Vagina (tissue), 2 donors: ENCODE results near the gene DBH. TPM values are rescaled to one million over a fixed set of nuclear protein-coding genes. Genes with fewer than 3 reads are reported as not detected.

Experiments
- DNase-seq, 2 donors: peaks; one replicate each; pipeline ENCODE4 v3.0.0-alpha.2; 2017; ENCODE audit errors: extremely low spot score in 2 of 2
- H3K27ac ChIP-seq: fragments of 200-600 bp; sonication (generic); one replicate; pipeline ENCODE4 v1.5.1; 2019
- H3K27me3 ChIP-seq: fragments of 200-600 bp; sonication (generic); one replicate; pipeline ENCODE4 v1.5.1; 2019
- H3K36me3 ChIP-seq, 2 donors: fragments of 200-600 bp; sonication (generic); one replicate each; pipeline ENCODE4 v1.5.1; 2017 to 2019
- H3K4me1 ChIP-seq: fragments of 200-600 bp; sonication (generic); one replicate; pipeline ENCODE4 v1.5.1; 2019
- H3K4me3 ChIP-seq, 2 donors: fragments of 200-600 bp; sonication (generic); 1 replicate in 1 of 2; 2 replicates in 1 of 2; pipeline ENCODE4 v1.5.1; 2016 to 2019
- H3K9me3 ChIP-seq: fragments of 200-600 bp; sonication (generic); one replicate; pipeline ENCODE4 v1.5.1; 2019
- CTCF ChIP-seq, 3 experiments: fragments of 450-650 bp in 2 of 3; fragments of 200-600 bp in 1 of 3; sonication (generic) in 1 of 3; IDR thresholded peaks; one replicate each; pipeline ENCODE4 v1.5.1; 2017 to 2019; ENCODE audit warnings: antibody characterized with exemption in 3 of 3, mild to moderate bottlenecking in 2 of 3, moderate library complexity in 2 of 3
- POLR2A ChIP-seq, 2 donors: fragments of 450-650 bp; IDR thresholded peaks; one replicate each; pipeline ENCODE4 v1.6.1; 2017; ENCODE audit warnings: antibody characterized with exemption in 2 of 2, mild to moderate bottlenecking in 2 of 2, moderate library complexity in 2 of 2
- POLR2AphosphoS5 ChIP-seq, 2 donors: sonication (generic); formaldehyde crosslinking; IDR thresholded peaks; one replicate each; pipeline ENCODE4 v1.9.0; 2017; ENCODE audit warnings: antibody characterized with exemption in 2 of 2, mild to moderate bottlenecking in 2 of 2, low read depth in 1 of 2; ENCODE audit not compliant: insufficient read depth in 1 of 2
- intact Hi-C: fragments of 100-400 bp; cut with DNase I; formaldehyde crosslinking; loops from one replicate; pipeline ENCODE4 v1.15.1; 2023
- total RNA-seq: library from RNA; depleted of rRNA; stranded (reverse); fragments of >200 nt; gene quantifications from one replicate; pipeline ENCODE4 v1.2.3, GENCODE V29; 2016

Gene DBH
- total RNA-seq, 1 donor from 2014 or later: 12.0 TPM

- DNase-seq: no peak
- Histone ChIP-seq H3K9me3 (no peaks in the 10 kb centered on the region), H3K27ac (no peak overlapping the region), H3K27me3 (no peaks in the 10 kb centered on the region), H3K4me1 (peaks cover 4% of the 10 kb centered on the region), H3K36me3 (no peaks in the 10 kb centered on the region), H3K4me3 (no peak overlapping the region)
- TF ChIP-seq CTCF (IDR thresholded peaks at IDR 0.05): no peak
- TF ChIP-seq POLR2A (IDR thresholded peaks at IDR 0.05): no peak
- no peak for TF ChIP-seq POLR2AphosphoS5 (IDR thresholded peaks at IDR 0.05; ENCODE audit: insufficient read depth in 1 of 2, low read depth in 1 of 2)
- intact Hi-C loops: no loop called here
Observed at GRCh38 chr9:133687856-133688761, 51.9 kb downstream of the DBH start.

DNA sequence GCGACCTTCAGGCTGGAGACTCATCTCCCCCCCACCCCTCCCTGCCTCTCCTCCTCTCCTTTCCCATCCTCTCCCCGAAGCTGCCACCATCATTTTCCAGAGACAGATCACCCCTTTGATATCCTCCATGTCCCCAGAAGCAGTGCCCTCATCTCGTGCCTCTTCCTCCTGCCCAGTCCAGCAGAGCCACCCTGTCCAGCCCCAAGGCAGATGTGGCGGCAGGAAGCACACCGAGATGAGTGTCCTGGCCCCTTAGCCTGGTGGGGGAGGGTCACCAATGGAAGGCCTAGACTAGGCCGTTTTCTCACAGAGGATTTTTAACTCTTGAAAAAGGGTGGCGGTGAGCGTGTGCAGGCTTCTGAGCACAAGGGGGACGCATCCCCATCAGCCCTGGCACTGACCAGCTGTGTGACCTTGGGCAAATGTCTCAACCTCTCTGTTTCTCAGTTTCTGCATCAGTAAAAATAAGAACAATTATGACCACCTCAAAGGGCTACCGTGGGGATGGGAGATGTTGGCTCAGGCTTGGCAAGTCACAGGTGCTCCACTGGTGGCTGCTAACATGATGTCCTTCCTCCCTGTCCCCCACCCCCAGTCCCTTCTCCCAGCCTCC, 53.1 kb downstream of the DBH start:
- H3K4me3 ChIP-seq: no peak overlapping the region
- intact Hi-C loops: no loop called here

GRCh38 chr9:133690081-133690561, 54.0 kb downstream of the DBH start:
- Histone ChIP-seq H3K27ac (no peak overlapping the region), H3K9me3 (no peaks in the 10 kb centered on the region), H3K4me3 (no peak overlapping the region), H3K36me3 (no peaks in the 10 kb centered on the region), H3K4me1 (no peaks in the 10 kb centered on the region), H3K27me3 (no peaks in the 10 kb centered on the region)
- no peak for DNase-seq
- no peak for TF ChIP-seq POLR2AphosphoS5 (IDR thresholded peaks at IDR 0.05; ENCODE audit: insufficient read depth in 1 of 2, low read depth in 1 of 2)
- TF ChIP-seq CTCF (IDR thresholded peaks at IDR 0.05): no peak
- no peak for TF ChIP-seq POLR2A (IDR thresholded peaks at IDR 0.05)
- intact Hi-C loops: no loop called here

More for the DNA sequence above, 53.1 kb downstream of the DBH start:
- DNase-seq: no peak
- no peak for TF ChIP-seq CTCF (IDR thresholded peaks at IDR 0.05)
- no peak for TF ChIP-seq POLR2AphosphoS5 (IDR thresholded peaks at IDR 0.05; ENCODE audit: insufficient read depth in 1 of 2, low read depth in 1 of 2)
- TF ChIP-seq POLR2A (IDR thresholded peaks at IDR 0.05): no peak
- H3K27me3 ChIP-seq: no peaks in the 10 kb centered on the region
- no peak overlapping the region for H3K27ac ChIP-seq
- H3K9me3 ChIP-seq: no peaks in the 10 kb centered on the region
- H3K36me3 ChIP-seq: no peaks in the 10 kb centered on the region
- H3K4me1 ChIP-seq: no peaks in the 10 kb centered on the region

DNA sequence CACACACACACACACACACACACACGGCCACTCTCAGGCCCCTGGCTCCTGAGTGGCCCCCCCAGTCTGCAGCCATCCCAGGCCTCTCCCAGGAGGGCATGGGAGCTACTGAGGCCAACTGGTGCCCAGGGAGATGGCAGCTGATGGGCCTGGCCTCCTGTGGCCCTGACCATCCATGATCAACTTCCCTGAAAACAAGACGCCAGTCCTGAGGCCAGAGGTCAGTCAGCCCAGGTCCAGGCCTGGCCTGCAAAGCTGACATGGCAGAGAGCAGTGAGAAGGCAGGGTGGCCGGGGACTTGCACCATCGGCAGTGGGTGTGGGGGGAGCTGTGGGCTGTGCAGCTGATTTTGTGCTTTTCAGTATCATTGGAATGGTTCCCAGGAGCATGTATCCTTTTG, 55.0 kb downstream of the DBH start:
- intact Hi-C loops: no loop called here
- H3K4me3 ChIP-seq: no peak overlapping the region
- H3K27me3 ChIP-seq: no peaks in the 10 kb centered on the region
- no peak overlapping the region for H3K27ac ChIP-seq
- no peaks in the 10 kb centered on the region for H3K9me3 ChIP-seq
- TF ChIP-seq POLR2AphosphoS5 (IDR thresholded peaks at IDR 0.05; ENCODE audit: insufficient read depth in 1 of 2, low read depth in 1 of 2) (no peak), POLR2A (IDR thresholded peaks at IDR 0.05) (no peak), CTCF (IDR thresholded peaks at IDR 0.05) (no peak)
- H3K36me3 ChIP-seq: no peaks in the 10 kb centered on the region
- H3K4me1 ChIP-seq: no peaks in the 10 kb centered on the region
- DNase-seq: no peak
